ENCODE data around the gene GALNT2. TPM values are rescaled to one million over a fixed set of nuclear protein-coding genes. Genes with fewer than 3 reads are reported as not detected.

GALNT2 gene
- total RNA-seq, 1 donor from 2014 or later = 49.4 TPM

DNA sequence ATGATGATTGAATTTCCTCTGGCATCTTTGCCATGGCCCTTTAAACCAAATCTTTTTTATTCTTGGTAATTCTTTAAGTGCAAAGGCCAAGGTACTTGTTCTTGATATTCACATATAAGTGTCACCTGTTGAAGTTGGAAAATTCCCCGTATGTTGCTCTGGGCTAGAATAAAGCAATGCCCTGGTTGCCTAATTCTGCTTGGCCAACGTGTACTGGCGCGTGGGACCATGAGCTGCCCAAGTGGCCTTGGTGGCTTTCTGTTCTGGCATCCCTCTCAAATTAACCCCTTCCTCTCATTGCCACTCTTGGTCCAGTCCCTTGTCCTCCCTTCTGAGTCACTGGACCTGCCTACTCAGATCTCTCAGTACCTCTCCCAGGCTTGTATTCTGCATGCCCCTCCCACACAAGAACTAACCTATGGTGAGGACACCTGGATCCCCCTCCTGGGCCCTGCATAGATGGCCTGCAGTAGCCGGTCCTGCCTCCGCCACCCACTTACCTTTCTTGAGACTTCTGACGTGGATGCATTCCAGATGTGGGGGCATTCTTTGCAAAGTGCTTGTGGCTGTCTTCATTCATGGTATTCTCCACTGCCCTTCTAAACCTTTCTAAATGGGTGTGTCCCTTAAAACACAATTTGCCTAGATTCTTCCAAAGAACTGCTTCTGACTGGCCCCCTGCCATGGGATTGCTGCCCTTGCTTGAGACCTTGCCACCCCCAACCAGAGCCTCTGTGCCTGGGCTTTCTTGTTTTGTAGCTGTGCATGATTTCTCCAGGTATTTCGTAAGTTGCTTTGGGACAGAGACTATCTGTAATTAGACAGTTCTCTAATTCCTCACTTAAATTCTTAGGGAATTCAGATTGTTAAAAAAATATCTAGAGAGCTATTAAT lies 152.4 kb downstream of the GALNT2 start:
- no peak for DNase-seq

DNA sequence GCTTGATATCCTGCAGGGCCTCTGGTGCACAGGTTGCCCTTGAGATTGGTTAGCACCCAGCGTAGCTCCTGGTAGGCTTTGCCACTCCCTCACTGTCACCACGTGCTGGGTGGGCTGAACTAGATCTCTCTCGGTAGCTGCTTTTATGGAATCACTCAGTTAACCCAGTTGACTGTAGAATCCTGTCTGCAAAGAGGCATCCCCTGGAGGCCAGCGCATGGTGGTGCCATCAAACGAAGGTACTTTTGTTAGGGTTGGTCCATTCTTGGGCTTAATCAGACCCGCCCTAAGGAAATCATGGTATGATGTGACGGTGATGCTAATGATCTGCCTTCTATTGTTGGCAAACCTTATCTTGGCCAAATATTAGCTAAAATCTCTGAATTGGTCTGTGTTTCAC lies 153.4 kb downstream of the GALNT2 start:
- DNase-seq = no peak

DNA sequence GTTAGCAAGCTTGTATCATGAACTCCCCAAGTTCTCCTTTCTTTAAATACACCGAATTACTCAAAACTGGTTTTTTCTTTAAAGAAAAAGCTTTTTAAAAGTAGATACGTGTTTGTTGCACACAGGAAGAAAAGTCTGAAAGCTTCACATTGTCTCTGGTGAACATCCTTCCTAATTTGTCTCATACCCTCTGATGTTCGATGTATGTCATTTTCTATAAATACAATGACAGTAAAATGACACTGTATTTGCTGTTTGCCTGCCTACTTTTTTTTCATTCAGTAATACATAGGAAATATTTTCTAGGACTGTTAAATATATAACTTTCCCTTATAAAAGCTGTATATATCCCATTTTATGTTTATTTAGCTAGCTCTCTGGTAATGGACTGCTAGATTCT lies 153.9 kb downstream of the GALNT2 start:
- DNase-seq = no peak

DNA sequence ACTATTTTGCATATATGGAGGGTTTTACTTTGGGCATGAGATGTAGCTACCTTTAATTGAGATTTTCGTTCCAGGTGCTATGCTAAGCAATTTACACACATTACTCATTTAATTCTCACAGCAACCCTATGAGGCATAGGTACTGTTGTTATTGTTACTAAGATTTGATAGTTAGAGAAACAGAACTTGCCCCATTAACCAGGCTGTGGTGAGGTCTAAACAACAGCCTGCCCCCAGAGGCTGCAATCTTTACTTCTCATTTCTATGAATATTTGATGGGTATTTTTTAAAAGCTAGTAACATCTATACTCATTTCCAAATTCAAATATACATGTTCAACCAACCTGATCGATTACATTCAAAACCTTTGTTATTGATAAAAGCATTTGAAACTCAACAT lies 155.6 kb downstream of the GALNT2 start:
- no peak for DNase-seq

DNA sequence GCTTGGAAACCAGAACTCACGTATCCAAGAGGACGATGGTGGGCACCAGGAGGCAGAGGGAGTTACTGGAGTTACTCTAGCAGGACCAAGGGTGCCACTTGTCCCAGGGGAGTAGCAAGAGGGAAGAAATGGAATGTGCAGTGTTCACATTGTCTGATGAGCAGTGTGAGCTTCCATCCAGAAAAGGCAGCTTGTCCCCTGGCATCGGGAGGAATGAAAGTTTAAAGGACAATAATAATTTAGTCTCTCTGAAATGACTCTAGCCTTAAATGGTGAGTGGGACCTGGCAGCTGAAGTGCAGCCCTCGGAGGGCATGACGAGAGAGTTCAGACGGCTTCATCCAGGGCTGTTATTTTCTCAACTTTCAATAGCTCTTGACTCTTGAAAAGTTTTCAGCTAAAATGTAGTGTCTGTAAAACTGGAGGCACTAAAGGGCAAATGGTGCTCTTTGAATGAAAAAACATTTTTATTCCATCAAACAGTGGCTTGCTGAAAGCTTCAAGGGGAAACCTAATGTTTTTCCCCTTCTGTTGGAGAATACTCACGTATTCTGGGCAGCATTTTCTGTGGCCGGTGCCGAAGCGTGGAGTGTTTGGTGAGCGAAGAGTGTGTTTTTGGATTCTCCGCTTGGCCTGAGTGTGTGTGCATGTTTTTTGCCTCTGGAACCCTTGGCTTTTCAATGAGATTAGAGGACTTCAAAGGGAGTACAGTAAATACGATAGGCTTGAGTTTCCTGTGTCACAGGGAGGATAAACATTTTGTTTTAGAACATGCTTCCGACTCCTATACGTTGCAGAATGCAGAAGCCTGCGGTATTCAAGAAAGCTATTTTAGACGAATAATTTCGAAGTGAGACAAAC lies 157.3 kb downstream of the GALNT2 start:
- no peak for DNase-seq

DNA sequence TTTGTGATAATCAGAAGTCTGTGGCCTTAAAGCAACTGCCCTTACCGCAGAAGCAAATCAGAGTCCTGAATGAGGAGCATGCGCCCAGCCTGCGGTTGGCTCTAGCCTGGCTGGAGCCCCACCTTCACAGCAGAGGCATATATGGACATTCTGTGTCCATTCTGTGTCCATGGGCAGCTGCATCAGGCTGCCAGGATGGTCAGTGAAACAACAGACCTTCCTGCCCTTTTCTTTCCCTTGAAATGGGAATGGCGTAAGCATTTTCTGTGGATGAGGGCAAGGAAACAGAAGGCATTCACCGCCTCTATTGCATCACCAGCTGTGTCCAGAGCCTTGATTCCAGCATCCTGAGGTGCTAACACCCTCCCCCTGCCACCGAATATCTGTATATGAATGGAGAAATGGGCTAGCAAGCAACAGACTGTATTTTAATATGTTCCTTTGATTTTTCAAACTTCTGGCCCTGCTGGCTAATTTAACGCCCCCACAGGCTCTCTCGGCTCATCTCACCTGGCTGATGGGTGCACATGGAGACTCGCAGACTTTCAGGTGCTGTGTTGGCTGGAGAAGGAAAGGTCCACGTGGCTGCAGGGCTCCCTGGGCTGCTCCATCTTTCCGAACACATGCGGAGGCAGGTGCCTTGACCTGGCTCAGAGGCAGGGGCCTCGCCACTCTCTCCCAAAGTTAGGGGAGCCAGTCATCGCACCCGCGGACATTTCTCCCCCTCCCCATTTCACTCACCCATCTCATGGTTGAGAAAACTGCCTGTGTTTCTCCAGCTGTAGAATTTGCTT lies 159.2 kb downstream of the GALNT2 start:
- no peak for DNase-seq

DNA sequence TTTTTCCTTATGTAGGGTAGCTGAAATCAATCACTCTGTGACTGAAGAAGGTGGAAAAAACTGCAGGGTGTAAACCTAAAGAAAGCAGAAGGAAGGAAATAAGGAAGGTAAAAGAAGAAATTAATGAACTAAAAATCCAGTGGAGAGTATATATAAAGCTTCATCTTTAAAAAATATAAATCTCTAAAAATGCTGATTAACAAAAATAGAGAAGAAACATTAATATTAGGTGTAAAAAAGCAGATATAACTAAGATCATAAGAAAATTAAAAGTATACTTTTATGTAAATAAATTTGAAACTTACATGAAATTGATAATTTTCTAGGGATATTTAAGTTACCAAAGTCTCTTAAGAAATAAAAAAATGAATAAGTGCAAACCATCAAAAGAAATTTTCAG lies 159.8 kb downstream of the GALNT2 start:
- DNase-seq = no peak

DNA sequence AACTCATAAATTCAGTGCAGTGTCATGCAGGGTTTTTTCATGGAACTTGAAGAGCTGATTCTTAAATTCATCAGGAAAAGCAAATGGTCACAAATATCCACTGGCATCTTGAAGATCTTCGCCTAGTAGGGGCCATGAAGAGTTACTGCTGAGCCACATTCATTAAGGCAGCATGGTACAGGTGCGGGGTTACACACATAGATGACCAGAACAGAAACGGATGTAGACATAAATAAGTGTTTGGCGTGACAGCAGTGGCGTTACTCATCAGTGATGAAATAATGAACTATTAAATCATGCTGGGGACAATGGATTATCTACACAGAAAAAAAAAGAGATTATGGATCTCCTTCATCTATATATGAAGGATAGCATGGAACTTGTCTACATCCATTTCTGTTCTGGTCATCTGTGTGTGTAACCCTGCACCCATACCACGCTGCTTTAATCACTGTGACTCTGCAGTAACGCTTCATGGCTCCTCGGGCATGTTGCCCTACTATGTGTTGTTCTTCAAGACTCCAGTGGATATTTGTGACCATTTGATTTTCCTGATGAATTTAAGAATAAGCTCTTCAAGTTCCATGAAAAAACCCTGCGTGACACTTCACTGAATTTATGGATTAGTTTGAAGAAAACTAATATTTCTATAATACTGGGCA lies 161.3 kb downstream of the GALNT2 start:
- DNase-seq = no peak

DNA sequence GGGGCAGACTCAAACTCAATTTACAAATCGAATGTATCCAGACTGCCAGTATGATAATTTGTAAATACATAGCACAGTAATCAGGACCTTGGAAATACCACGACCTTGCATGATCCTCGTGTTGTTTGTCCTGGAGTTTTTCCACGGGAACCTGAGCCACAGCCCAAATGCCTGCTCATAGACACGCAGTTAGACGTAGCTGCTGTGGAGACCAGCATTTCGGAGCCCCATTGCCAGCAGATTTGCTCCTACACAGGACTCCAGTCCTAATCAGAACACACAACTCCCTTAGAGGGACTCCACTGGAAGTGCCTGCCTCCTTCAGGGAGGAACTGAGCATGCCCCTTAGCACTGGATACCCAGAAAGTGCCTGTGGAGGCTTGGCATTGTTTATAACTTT lies 163.2 kb downstream of the GALNT2 start:
- no peak for DNase-seq

DNA sequence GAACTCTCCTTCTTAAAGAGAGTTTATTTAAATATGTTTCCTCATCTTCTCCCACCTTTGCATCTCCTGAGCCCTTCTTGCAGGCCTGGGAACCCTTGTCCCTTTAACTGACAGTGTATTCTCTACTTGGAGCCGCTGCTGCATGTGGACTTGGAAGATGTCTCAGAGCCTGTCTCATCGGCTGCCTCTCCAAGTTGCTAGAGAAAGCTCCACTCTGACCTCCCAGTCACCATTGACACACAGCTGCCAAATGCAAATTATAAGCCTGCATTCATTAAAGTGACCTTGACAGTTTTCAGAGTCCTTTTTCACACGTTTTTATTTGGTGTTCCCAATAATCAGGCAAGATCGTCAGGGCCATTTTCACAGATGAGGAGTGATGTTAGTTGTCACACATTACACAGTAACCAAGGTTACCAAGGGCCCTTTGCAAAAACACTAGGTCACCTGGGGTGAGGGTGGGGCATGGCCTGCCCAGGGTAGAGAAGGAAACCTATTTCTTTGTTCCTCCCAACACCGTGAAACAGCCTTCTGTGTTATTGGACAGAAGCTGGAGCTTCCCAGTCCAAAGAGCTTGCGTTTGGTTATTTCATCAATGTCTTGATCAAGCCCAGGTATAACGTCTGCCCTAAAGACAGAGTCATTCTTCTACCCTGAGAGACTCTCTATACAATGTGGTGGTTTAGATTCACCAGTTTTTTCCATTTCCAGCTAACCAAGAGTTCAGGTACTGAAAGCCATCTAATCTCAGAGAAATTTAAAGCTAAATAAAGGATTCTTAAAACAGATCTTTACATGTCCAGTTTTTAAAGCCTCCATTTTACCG lies 164.1 kb downstream of the GALNT2 start:
- DNase-seq = no peak

DNA sequence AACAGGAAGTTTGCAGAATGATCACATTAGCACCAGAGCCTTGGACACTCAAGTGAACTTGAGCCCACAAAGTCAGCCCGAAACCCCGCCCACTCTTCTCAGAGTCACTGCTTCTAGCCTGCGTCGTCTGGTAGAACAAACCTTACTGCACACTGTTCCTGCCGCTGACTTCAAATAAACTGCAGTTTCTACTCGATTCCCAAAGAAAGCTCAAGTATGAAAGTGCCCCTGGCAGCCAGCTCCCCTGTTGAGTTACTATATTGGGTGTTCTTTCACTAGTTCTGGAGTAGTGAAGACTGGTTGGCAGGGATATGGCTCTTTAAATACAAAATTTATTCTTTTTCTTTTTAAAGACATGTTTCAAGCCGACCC lies 164.7 kb downstream of the GALNT2 start:
- no peak for DNase-seq

DNA sequence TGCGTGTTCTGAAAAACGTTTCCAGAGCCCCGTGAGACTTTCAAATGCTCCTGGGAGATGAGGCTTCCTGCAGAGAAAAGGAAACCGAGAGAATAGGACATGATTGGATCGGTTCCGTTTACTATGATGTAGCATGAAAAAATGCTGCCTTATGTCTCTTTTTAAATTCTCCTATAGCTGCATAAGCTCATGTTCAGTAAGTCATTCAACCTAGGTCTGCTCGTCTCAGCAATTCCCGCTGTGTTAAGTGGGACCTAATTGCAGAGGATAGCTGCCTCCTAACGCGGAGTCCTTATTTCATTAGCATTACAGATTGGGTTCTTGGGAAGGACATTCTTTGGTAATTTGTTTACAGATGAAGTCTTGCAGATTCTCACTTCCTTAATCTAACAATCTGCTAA lies 165.3 kb downstream of the GALNT2 start:
- DNase-seq = no peak

DNA sequence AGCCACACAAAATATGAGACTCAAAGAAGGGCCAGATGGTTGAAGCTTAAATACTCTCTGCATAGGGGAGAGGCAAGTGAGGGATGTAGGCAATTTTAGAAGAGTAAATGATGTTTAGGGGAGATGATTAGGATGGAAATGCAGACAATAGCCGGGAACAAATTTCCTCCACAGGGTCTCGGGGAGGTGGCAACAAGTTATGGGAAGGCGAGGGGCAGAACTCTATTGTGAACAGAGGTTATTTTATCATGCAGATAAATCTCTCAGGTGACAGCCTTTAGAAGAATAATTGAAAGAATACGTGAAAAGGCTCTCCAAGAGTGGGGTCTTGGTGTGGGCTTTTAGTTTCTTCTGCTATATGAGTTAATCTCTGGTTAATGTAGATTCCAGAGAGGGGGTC lies 166.7 kb downstream of the GALNT2 start:
- DNase-seq = no peak

DNA sequence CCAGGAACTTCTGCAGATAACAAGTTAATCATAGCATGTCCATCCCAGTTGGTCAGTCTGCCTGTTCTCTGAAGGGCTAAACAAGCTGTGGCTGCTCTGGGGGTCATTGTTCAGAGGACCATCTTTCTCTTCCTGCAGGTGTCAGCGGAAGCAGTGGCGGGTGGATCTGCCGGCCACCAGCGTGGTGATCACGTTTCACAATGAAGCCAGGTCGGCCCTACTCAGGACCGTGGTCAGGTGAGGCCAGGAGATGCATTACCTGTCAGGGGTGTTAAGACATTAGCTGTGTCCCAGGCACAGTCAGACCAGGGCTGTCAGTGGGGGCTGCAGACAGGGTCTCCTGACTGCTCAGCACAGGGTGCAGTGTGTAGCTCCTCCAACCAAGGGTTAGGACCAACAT lies 168.8 kb downstream of the GALNT2 start:
- no peak for DNase-seq

DNA sequence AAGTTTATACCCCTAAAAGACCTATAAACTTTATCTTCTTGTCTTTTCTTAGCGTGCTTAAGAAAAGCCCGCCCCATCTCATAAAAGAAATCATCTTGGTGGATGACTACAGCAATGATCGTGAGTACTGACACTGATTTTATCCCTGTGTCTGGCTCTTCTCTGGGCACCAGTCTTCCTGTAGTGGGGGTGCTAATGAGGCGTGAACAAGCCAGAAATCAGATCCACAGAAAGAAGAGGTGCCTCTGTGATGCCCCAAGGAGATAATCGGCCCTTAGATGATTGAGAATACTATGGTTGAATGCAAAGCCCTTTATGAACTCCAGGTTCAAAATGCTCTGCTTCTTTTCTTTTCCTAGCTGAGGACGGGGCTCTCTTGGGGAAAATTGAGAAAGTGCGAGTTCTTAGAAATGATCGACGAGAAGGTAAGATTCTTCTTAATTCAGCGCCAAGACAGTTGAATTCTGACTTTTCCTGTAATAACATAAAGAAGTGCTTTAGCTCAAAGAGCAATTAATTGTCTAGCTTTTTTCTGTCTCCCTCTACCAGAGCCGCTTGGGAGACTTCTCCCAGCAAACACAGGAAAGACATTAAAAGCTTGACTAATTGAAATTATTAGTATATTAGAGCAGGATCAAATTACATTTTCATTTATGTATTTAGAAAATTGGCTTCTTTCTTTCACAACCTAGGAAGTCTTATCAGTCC lies 169.4 kb downstream of the GALNT2 start:
- DNase-seq = no peak

DNA sequence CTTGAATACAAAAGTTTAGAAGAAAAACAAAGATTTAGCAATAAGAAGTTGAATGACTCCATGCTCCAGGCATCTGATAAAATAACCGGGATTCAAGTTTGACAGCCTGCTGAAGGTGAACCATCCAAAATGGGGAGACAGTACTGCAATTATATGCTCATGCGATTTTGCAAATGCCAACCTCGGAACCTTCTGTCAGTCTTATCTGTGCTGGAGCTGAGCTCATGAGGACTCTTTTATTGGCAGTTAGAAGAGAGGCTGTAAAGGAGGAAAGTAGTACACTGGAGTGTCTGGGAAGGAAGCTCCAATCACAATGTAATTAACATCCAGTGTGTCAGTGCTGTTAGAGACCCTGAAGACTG lies 170.0 kb downstream of the GALNT2 start:
- no peak for DNase-seq

DNA sequence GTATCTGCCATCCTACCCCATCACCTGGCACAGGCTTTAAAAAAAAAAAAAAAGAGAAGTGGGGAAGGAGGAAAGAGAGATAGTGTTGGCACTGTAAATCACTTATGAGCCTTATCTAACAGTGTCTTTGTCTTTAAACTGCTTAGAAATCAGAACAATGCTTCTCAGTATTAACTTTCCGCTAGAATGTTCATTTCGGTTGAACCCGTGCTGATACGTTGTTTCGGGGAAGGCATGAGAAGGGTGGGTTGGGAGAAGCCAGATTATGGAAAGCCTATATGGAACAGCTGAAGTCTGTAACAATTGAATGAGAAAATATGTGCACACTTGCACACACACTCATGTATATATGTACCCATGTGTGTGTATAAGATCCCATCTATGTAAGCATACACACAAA lies 170.8 kb downstream of the GALNT2 start:
- DNase-seq = no peak

DNA sequence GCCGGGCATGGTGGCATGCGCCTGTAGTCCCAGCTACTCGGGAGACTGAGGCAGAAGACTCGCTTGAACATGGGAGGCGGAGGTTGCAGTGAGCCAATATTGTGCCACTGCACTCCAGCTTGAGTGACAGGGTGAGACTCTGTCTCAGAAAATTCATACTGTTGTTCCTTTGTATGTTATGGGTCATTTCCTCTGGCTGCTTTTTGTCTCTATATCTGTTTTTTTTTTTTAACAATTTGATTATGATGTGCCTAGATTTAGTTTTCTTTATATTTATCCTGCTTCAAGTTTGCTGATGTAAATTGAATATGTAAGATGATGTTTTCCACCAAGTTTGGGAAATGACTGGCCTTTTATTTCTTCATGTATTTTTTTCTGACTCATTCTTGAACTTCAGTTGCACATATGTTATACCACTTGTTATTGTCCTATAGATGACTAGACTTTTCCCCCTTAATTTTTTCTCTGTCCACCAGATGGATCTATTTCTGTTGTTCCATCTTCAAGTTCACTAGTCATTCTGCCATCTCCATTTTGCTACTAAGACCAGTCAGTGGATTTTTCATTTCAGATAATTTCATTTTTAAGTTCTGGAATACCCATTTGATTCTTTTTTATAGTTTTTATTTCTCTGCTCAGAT lies 173.5 kb downstream of the GALNT2 start:
- no peak for DNase-seq

DNA sequence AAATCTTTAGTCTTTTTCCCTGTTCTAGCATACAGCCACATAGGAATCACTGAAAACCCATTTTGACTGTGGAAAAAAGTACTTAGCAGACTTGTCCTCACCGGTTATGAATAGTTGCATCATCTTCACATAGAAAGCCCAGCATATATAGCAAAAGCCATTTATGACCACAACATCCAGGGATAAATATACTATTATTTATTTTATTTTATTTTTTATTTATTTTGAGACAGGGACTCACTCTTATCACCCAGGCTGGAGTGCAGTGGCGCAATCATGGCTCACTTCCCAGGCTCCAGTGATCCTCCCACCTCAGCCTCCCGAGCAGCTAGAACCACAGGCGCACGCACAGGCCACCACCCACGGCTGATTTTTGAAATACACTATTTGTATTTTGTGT lies 175.3 kb downstream of the GALNT2 start:
- no peak for DNase-seq

DNA sequence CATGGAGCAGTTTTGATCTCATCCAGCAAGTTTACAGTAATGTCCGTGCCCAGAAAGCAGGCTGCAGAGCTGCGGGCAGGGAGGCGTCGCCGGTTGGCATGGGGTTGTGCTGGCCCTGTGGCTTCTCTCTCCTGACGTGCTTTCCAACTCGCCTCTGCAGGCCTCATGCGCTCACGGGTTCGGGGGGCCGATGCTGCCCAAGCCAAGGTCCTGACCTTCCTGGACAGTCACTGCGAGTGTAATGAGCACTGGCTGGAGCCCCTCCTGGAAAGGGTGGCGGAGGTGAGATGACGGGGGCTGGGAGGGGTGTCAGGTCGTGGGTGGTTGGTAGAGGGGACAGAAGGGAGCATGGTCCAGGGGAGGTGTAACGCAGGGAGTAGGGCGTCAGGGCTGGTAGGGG lies 176.1 kb downstream of the GALNT2 start:
- DNase-seq = no peak

Data from dermis blood vessel endothelial cell (primary cell).